Fibroblast of villous mesenchyme (primary cell): ENCODE data around the gene TBCEL. TPM values are rescaled to one million over a fixed set of nuclear protein-coding genes. Genes with fewer than 3 reads are reported as not detected.

Source experiments
- DNase-seq: peaks from one replicate; pipeline ENCODE4 v3.0.0-alpha.2; 2010; ENCODE audit warnings: low read depth
- H3K4me3 ChIP-seq: 2 replicates; pipeline ENCODE4 v1.5.1; 2011; ENCODE audit warnings: low read depth, mild to moderate bottlenecking, low read length
- CTCF ChIP-seq: IDR thresholded peaks from 2 replicates; pipeline ENCODE4 v1.5.1; 2012; ENCODE audit warnings: low read depth, mild to moderate bottlenecking, low read length; ENCODE audit not compliant: insufficient read depth
- total RNA-seq: library from RNA; depleted of rRNA; stranded (reverse); fragments of >200 nt; gene quantifications from 2 replicates; pipeline ENCODE4 v1.2.3, GENCODE V29; 2012

The TBCEL gene
- total RNA-seq = 23.2 and 29.8 TPM in 2 replicates

GRCh38 chr11:121023848-121024751 is at the start of gene TBCEL:
Gene TBCEL, plus strand, starts transcription at chr11:121024102. Its CDS starts 21,589 bp downstream, at chr11:121045691.
- peak within 1 kb of the TSS; percentile 83 for H3K4me3 ChIP-seq
- no peak for TF ChIP-seq CTCF
- peak; percentile 85 for DNase-seq

GRCh38 chr11:120974466-120974865 is 49.4 kb upstream of the TBCEL start:
- DNase-seq = no peak
- no peak overlapping the region for H3K4me3 ChIP-seq
- TF ChIP-seq CTCF = no peak

- TF ChIP-seq CTCF = no peak
- no peak for DNase-seq
- H3K4me3 ChIP-seq = no peak overlapping the region
These were observed 48.9 kb upstream of the TBCEL start for GRCh38 chr11:120974965-120975364.

GRCh38 chr11:120977266-120978137 is 46.4 kb upstream of the TBCEL start:
- H3K4me3 ChIP-seq = no peak overlapping the region
- no peak for TF ChIP-seq CTCF
- DNase-seq = no peak

- TF ChIP-seq CTCF = no peak
- no peak overlapping the region for H3K4me3 ChIP-seq
- no peak for DNase-seq
These were observed 45.2 kb upstream of the TBCEL start for GRCh38 chr11:120978701-120979100.

- peak; percentile 9 for TF ChIP-seq CTCF
- peak; percentile 53 for DNase-seq
- peak overlapping the region; percentile 39 for H3K4me3 ChIP-seq
These were observed 38.0 kb upstream of the TBCEL start for GRCh38 chr11:120985718-120986569.
